Measurements from ENCODE around the gene TEX2. TPM values are rescaled to one million over a fixed set of nuclear protein-coding genes. Genes with fewer than 3 reads are reported as not detected.
A peak's percentile ranks its signal among the peaks of the same experiment; 100 is the strongest.

The TEX2 gene
- polyA plus RNA-seq, 1 of the 3 experiments (the other 2 are of a cell fraction), result 24.0 TPM

- Histone ChIP-seq H3K27ac (ENCODE audit: low read depth in 2 of 2, low read length in 1 of 2) (peak overlapping the region in 1 of 2 experiments; percentile 45; a peak in 1 of 4 replicates), H3K36me3 (replicated peaks in 1 of 2; ENCODE audit: control insufficient read depth in 1 of 2, insufficient read depth in 2 of 2, low read length in 1 of 2) (no peaks in the 10 kb centered on the region), H3K79me2 (ENCODE audit: insufficient read depth) (no peaks in the 10 kb centered on the region), H3F3A (replicated peaks; ENCODE audit: insufficient read depth) (peaks cover 4% of the 10 kb centered on the region), H3K27me3 (ENCODE audit: insufficient read depth) (no peaks in the 10 kb centered on the region), H3K9me3 (no peaks in the 10 kb centered on the region), H3K9me2 (no peaks in the 10 kb centered on the region), H3K4me1 (ENCODE audit: control insufficient read depth in 1 of 2, insufficient read depth in 2 of 2, low read depth in 1 of 2, low read length in 1 of 2) (peaks cover 0 to 3% of the 10 kb centered on the region in 2 experiments; a peak in 1 of 4 replicates), H4K20me1 (ENCODE audit: insufficient read depth) (no peaks in the 10 kb centered on the region), H3K9ac (no peak overlapping the region), H2AFZ (ENCODE audit: low read depth) (peak overlapping the region; percentile 37; the same call in 1 of the 2 replicates), H3K4me2 (no peak overlapping the region), H3K4me3 (ENCODE audit: low read depth in 2 of 2, low read length in 1 of 2) (no peak overlapping the region)
- no peak for DNase-seq
- TF ChIP-seq USF1 (IDR thresholded peaks at IDR 0.05; ENCODE audit: borderline replicate concordance, low read depth) (no peak), ELF1 (IDR thresholded peaks at IDR 0.05) (no peak), CTCF (IDR thresholded peaks at IDR 0.05) (no peak), TCF12 (IDR thresholded peaks at IDR 0.05) (no peak), RCOR1 (IDR thresholded peaks at IDR 0.05; ENCODE audit: low read length) (no peak), IRF3 (IDR thresholded peaks at IDR 0.05; ENCODE audit: low read depth, low read length) (no peak), SIN3A (IDR thresholded peaks at IDR 0.05; ENCODE audit: borderline replicate concordance, low read depth, low read length) (no peak), EZH2phosphoT487 (IDR thresholded peaks at IDR 0.05; ENCODE audit: borderline replicate concordance, low read depth) (no peak), MXI1 (IDR thresholded peaks at IDR 0.05; ENCODE audit: low read depth, low read length) (no peak), FOXM1 (IDR thresholded peaks at IDR 0.05; ENCODE audit: low read depth) (no peak), TAF1 (IDR thresholded peaks at IDR 0.05; ENCODE audit: borderline replicate concordance, low read depth, low read length) (no peak), RXRA (IDR thresholded peaks at IDR 0.05; ENCODE audit: borderline replicate concordance, low read depth) (no peak)
- CTCF ChIA-PET, result interaction anchor here (1.1 to 6.1 kb wide), 6 partner anchors 14 to 248 kb away, joined by 3 to 55 read pairs (median 5); no protein-coding TSS in a partner anchor
- POLR2A ChIA-PET, result interaction anchor here (2.0 kb wide), 1 partner anchor 132 kb away, joined by 7 read pairs; no protein-coding TSS in a partner anchor
- WGBS (ENCODE audit: low lambda C conversion rate), result 90% methylated on average over 7 of the region's 7 CpGs
Observed at GRCh38 chr17:64277831-64278562, 14.9 kb upstream of the TEX2 start.
